GM10266 (cell line): ENCODE data around the gene TSPO2.

ENCODE experiments used
- DNase-seq: peaks from one replicate; pipeline ENCODE4 v3.0.0; 2012; ENCODE audit errors: extremely low spot score
- CTCF ChIP-seq: IDR thresholded peaks from 2 replicates; pipeline ENCODE4 v1.5.1; 2012; ENCODE audit warnings: mild to moderate bottlenecking, low read depth; ENCODE audit not compliant: control insufficient read depth, insufficient read depth; ENCODE audit errors: missing control alignments

The TSPO2 gene

GRCh38 chr6:41037107-41037900 is 5.0 kb upstream of the TSPO2 start:
- DNase-seq, result no peak
- no peak for TF ChIP-seq CTCF

GRCh38 chr6:41038205-41038604 is 4.1 kb upstream of the TSPO2 start:
- no peak for TF ChIP-seq CTCF
- no peak for DNase-seq

GRCh38 chr6:41039060-41039998 is 2.9 kb upstream of the TSPO2 start, which contains the start of gene UNC5CL:
Gene UNC5CL, minus strand, starts transcription at chr6:41039221. Its CDS starts 4,147 bp downstream, at chr6:41035074.
- peak; percentile 70 for TF ChIP-seq CTCF
- DNase-seq, result peak; percentile 75

- no peak for DNase-seq
- no peak for TF ChIP-seq CTCF
These were observed 1.9 kb upstream of the TSPO2 start for GRCh38 chr6:41040101-41040939.

- no peak for DNase-seq
- no peak for TF ChIP-seq CTCF
These were observed 1.2 kb upstream of the TSPO2 start for GRCh38 chr6:41040940-41041536.

GRCh38 chr6:41043151-41043550 is 884 bp downstream of the TSPO2 start:
- DNase-seq, result no peak

More at GRCh38 chr6:41043151-41043550, 884 bp downstream of the TSPO2 start:
- TF ChIP-seq CTCF, result no peak
